CMK (cell line): Measurements from ENCODE around the gene P2RY1.

ENCODE experiments used
- DNase-seq: peaks from one replicate; pipeline ENCODE4 v3.0.0-alpha.2; 2010; ENCODE audit warnings: low read depth

P2RY1 gene

GRCh38 chr3:152834776-152835600, at the start of gene P2RY1:
P2RY1 (plus strand) TSS chr3:152835131; CDS start chr3:152835783, 652 bp downstream.
- peak; percentile 67 for DNase-seq

- DNase-seq: no peak
Observed at GRCh38 chr3:152786977-152787681, 47.8 kb upstream of the P2RY1 start.

- no peak for DNase-seq
Observed at GRCh38 chr3:152790651-152791387, 44.1 kb upstream of the P2RY1 start.

- DNase-seq: no peak
Observed at GRCh38 chr3:152793969-152794368, 41.0 kb upstream of the P2RY1 start.

- DNase-seq: no peak
Observed at GRCh38 chr3:152797751-152798432, 37.0 kb upstream of the P2RY1 start.

- no peak for DNase-seq
Observed at GRCh38 chr3:152811974-152812760, 22.8 kb upstream of the P2RY1 start.

- no peak for DNase-seq
Observed at GRCh38 chr3:152817400-152817799, 17.5 kb upstream of the P2RY1 start.

- peak; percentile 81 for DNase-seq
Observed at GRCh38 chr3:152818027-152818426, 16.9 kb upstream of the P2RY1 start.

- no peak for DNase-seq
Observed at GRCh38 chr3:152823173-152823572, 11.8 kb upstream of the P2RY1 start.

- no peak for DNase-seq
Observed at GRCh38 chr3:152823781-152824180, 11.2 kb upstream of the P2RY1 start.

GRCh38 chr3:152825566-152825965, 9.4 kb upstream of the P2RY1 start:
- DNase-seq: peak; percentile 73

GRCh38 chr3:152826476-152826875, 8.5 kb upstream of the P2RY1 start:
- DNase-seq: no peak

- DNase-seq: no peak
Observed at GRCh38 chr3:152827313-152827712, 7.6 kb upstream of the P2RY1 start.

GRCh38 chr3:152828075-152828840, 6.7 kb upstream of the P2RY1 start:
- DNase-seq: no peak

- DNase-seq: no peak
Observed at GRCh38 chr3:152830245-152830644, 4.7 kb upstream of the P2RY1 start.

GRCh38 chr3:152832046-152832445, 2.9 kb upstream of the P2RY1 start:
- DNase-seq: no peak

GRCh38 chr3:152833089-152833488, 1.8 kb upstream of the P2RY1 start:
- DNase-seq: no peak

GRCh38 chr3:152834191-152834775, 648 bp upstream of the P2RY1 start:
- no peak for DNase-seq

GRCh38 chr3:152835601-152836102, 721 bp downstream of the P2RY1 start:
- DNase-seq: no peak

GRCh38 chr3:152836269-152836668, 1.3 kb downstream of the P2RY1 start:
- no peak for DNase-seq
